Fibroblast of gingiva (primary cell): Measurements from ENCODE around the gene CPLX4.
A peak's percentile ranks its signal among the peaks of the same experiment; 100 is the strongest.
"Not testable (repeated sequence)": the region's sequence is repeated elsewhere in the genome, so short reads cannot be mapped to it uniquely, and the experiment has no call there.

Experiments used
- DNase-seq: peaks from one replicate; pipeline ENCODE4 v3.0.0-alpha.2; 2011; ENCODE audit warnings: low read depth

The CPLX4 gene

GRCh38 chr18:59269563-59270119 lies 48.8 kb downstream of the CPLX4 start:
- DNase-seq, result no peak

- DNase-seq, result no peak
Measured at GRCh38 chr18:59268721-59269562, 49.5 kb downstream of the CPLX4 start.

- DNase-seq, result no peak
Measured at GRCh38 chr18:59268127-59268720, 50.2 kb downstream of the CPLX4 start.

- DNase-seq, result no peak
Measured at GRCh38 chr18:59267503-59268126, 50.8 kb downstream of the CPLX4 start.

GRCh38 chr18:59266886-59267502 lies 51.5 kb downstream of the CPLX4 start:
- DNase-seq, result no peak

GRCh38 chr18:59266459-59266858 lies 52.0 kb downstream of the CPLX4 start:
- DNase-seq, result no peak

- DNase-seq, result no peak
Measured at GRCh38 chr18:59265974-59266369, 52.5 kb downstream of the CPLX4 start.

GRCh38 chr18:59265246-59265973 lies 53.0 kb downstream of the CPLX4 start:
- DNase-seq, result no peak

GRCh38 chr18:59264651-59265245 lies 53.7 kb downstream of the CPLX4 start:
- DNase-seq, result no peak

- no peak for DNase-seq
Measured at GRCh38 chr18:59264121-59264571, 54.3 kb downstream of the CPLX4 start.

- no peak for DNase-seq
Measured at GRCh38 chr18:59263661-59264060, 54.8 kb downstream of the CPLX4 start.

- not testable (repeated sequence) for DNase-seq
Measured at GRCh38 chr18:59262243-59262642, 56.2 kb downstream of the CPLX4 start.

- not testable (repeated sequence) for DNase-seq
Measured at GRCh38 chr18:59261842-59262241, 56.6 kb downstream of the CPLX4 start.

GRCh38 chr18:59255491-59255890 lies 63.0 kb downstream of the CPLX4 start:
- not testable (repeated sequence) for DNase-seq

- DNase-seq, result peak; percentile 85
Measured at GRCh38 chr18:59249199-59249774, 69.2 kb downstream of the CPLX4 start.

- no peak for DNase-seq
Measured at GRCh38 chr18:59246796-59247195, 71.7 kb downstream of the CPLX4 start.
